GM23338 (cell line): ENCODE measurements around the gene FCN1. TPM values are rescaled to one million over a fixed set of nuclear protein-coding genes. Genes with fewer than 3 reads are reported as not detected.

Experiments
- ATAC-seq: fragments of 200-7000 bp; cut with Tn5 transposase; 3 replicates; pipeline ENCODE4 v1.9.1; 2020
- DNase-seq: peaks from one replicate; pipeline ENCODE4 v3.0.0-alpha.2; 2015; ENCODE audit warnings: low spot score
- H2AFZ ChIP-seq: fragments of 200-600 bp; sonication (generic); 2 replicates; pipeline ENCODE4 v1.8.0; 2016; ENCODE audit warnings: antibody characterized with exemption, mild to moderate bottlenecking, moderate library complexity
- H3F3A ChIP-seq: fragments of 200-600 bp; sonication (generic); replicated peaks from 2 replicates; pipeline ENCODE4 v1.8.0; 2017; ENCODE audit warnings: antibody characterized with exemption, mixed run types, low read depth
- H3K27ac ChIP-seq: fragments of 200-600 bp; sonication (generic); 2 replicates; pipeline ENCODE4 v1.6.1; 2016; ENCODE audit warnings: low read depth
- H3K27me3 ChIP-seq: fragments of 200-600 bp; sonication (generic); 2 replicates; pipeline ENCODE4 v1.8.0; 2016; ENCODE audit warnings: mild to moderate bottlenecking, mixed run types, moderate library complexity; ENCODE audit not compliant: insufficient read depth
- H3K36me3 ChIP-seq: fragments of 200-600 bp; sonication (generic); 2 replicates; pipeline ENCODE4 v1.8.0; 2016; ENCODE audit warnings: mild to moderate bottlenecking; ENCODE audit not compliant: insufficient read depth
- H3K4me1 ChIP-seq: fragments of 200-600 bp; sonication (generic); 2 replicates; pipeline ENCODE4 v1.8.0; 2016; ENCODE audit warnings: mild to moderate bottlenecking, moderate library complexity; ENCODE audit not compliant: insufficient read depth
- H3K4me2 ChIP-seq: fragments of 200-600 bp; sonication (generic); 2 replicates; pipeline ENCODE4 v1.7.1; 2017; ENCODE audit warnings: mixed run types
- H3K4me3 ChIP-seq: fragments of 200-600 bp; sonication (generic); 2 replicates; pipeline ENCODE4 v1.6.1; 2016; ENCODE audit warnings: mixed run types
- H3K79me2 ChIP-seq: fragments of 200-600 bp; sonication (generic); replicated peaks from 2 replicates; pipeline ENCODE4 v1.8.0; 2017; ENCODE audit warnings: mild to moderate bottlenecking; ENCODE audit not compliant: insufficient read depth
- H3K9me2 ChIP-seq: fragments of 200-600 bp; sonication (generic); 2 replicates; pipeline ENCODE4 v1.8.0; 2017; ENCODE audit not compliant: insufficient read depth
- H4K20me1 ChIP-seq: fragments of 200-600 bp; sonication (generic); replicated peaks from 2 replicates; pipeline ENCODE4 v1.8.0; 2017; ENCODE audit warnings: mild to moderate bottlenecking; ENCODE audit not compliant: insufficient read depth
- H3K27ac Mint-ChIP-seq: 2 replicates; pipeline ENCODE4 v1.8.0; 2020; ENCODE audit warnings: inconsistent platforms, mild to moderate bottlenecking, moderate library complexity, mixed read lengths
- H3K27me3 Mint-ChIP-seq: 3 replicates; pipeline ENCODE4 v1.8.0; 2022; ENCODE audit warnings: low read depth, mild to moderate bottlenecking, moderate library complexity, mixed read lengths, inconsistent platforms; ENCODE audit not compliant: insufficient read depth, poor library complexity
- H3K36me3 Mint-ChIP-seq: 3 replicates; pipeline ENCODE4 v1.8.0; 2021; ENCODE audit warnings: low read depth, mild to moderate bottlenecking, inconsistent platforms, moderate library complexity, mixed read lengths
- H3K4me1 Mint-ChIP-seq: 3 replicates; pipeline ENCODE4 v1.8.0; 2020; ENCODE audit warnings: mild to moderate bottlenecking, inconsistent platforms, mixed read lengths
- H3K4me3 Mint-ChIP-seq: 3 replicates; pipeline ENCODE4 v1.8.0; 2021; ENCODE audit warnings: moderate library complexity, mild to moderate bottlenecking, inconsistent platforms, mixed read lengths
- H3K9me3 Mint-ChIP-seq: 3 replicates; pipeline ENCODE4 v1.8.0; 2020; ENCODE audit warnings: moderate library complexity, mild to moderate bottlenecking, inconsistent platforms, mixed read lengths
- CREB1 ChIP-seq: fragments of 250-450 bp; sonication (Bioruptor Pico); IDR thresholded peaks from 2 replicates; pipeline ENCODE4 v1.5.0; 2020; ENCODE audit warnings: low read depth, mild to moderate bottlenecking, moderate library complexity
- ETS1 ChIP-seq: IDR thresholded peaks from 2 replicates; pipeline ENCODE4 v1.6.1; 2016; ENCODE audit warnings: antibody characterized with exemption
- EZH2 ChIP-seq: fragments of 200-600 bp; sonication (generic); IDR thresholded peaks from one replicate; pipeline ENCODE4 v1.8.0; 2017; ENCODE audit warnings: antibody characterized with exemption, mild to moderate bottlenecking, low read depth; ENCODE audit not compliant: unreplicated experiment
- EZH2phosphoT487 ChIP-seq: fragments of 200-600 bp; sonication (generic); IDR thresholded peaks from one replicate; pipeline ENCODE4 v1.8.1; 2018; ENCODE audit warnings: antibody characterized with exemption; ENCODE audit not compliant: unreplicated experiment
- JUNB ChIP-seq: IDR thresholded peaks from one replicate; pipeline ENCODE4 v1.6.1; 2016; ENCODE audit warnings: antibody characterized with exemption; ENCODE audit not compliant: unreplicated experiment
- NANOG ChIP-seq: IDR thresholded peaks from 2 replicates; pipeline ENCODE4 v1.6.1; 2016; ENCODE audit warnings: antibody characterized with exemption, borderline replicate concordance
- POLR2AphosphoS5 ChIP-seq: IDR thresholded peaks from 2 replicates; pipeline ENCODE4 v1.6.1; 2016; ENCODE audit warnings: antibody characterized with exemption, low read depth
- REST ChIP-seq: IDR thresholded peaks from one replicate; pipeline ENCODE4 v1.6.1; 2018; ENCODE audit warnings: antibody characterized with exemption; ENCODE audit not compliant: unreplicated experiment
- STAT1 ChIP-seq: IDR thresholded peaks from one replicate; pipeline ENCODE4 v1.6.1; 2016; ENCODE audit warnings: antibody characterized with exemption; ENCODE audit not compliant: unreplicated experiment
- ZNF114 ChIP-seq: fragments of 250-450 bp; sonication (Bioruptor Pico); IDR thresholded peaks from 2 replicates; pipeline ENCODE4 v1.5.0; 2020; ENCODE audit warnings: mild to moderate bottlenecking, moderate library complexity
- ZNF331 ChIP-seq: fragments of 250-450 bp; sonication (Bioruptor Pico); IDR thresholded peaks from 2 replicates; pipeline ENCODE4 v1.5.0; 2020; ENCODE audit warnings: low read depth, mild to moderate bottlenecking, moderate library complexity
- ZNF462 ChIP-seq: fragments of 250-450 bp; sonication (Bioruptor Pico); IDR thresholded peaks from 2 replicates; pipeline ENCODE4 v1.5.0; 2020; ENCODE audit warnings: mild to moderate bottlenecking, moderate library complexity
- polyA plus RNA-seq: library from polyadenylated mRNA; unstranded; fragments of >200 nt; fragmentation: Nextera tagmentation; extraction: Ambion mirVana; gene quantifications from 2 replicates; pipeline ENCODE4 v1.2.1, GENCODE V29; 2016
- total RNA-seq: library from RNA; depleted of rRNA; stranded (reverse); fragments of >200 nt; shearing (Covaris generic); gene quantifications from 2 replicates; pipeline ENCODE4 v1.2.3, GENCODE V29; 2014
- TF ChIP-seq, protein P1 (sequence below), 2 experiments: fragments of 200-600 bp in 1 of 2; sonication (generic) in 1 of 2; conservative IDR thresholded peaks; 2 replicates each; pipeline versions ENCODE4 v1.5.1 to v1.6.1; 2016 to 2017; ENCODE audit warnings: antibody characterized with exemption in 2 of 2, low read depth in 2 of 2, mild to moderate bottlenecking in 2 of 2, moderate library complexity in 1 of 2

FCN1 gene
- total and polyA plus RNA-seq, 2 experiments from 2014 or later, result not detected

- no peaks in the 10 kb centered on the region for H3K79me2 ChIP-seq
- H3K4me3 ChIP-seq, result no peak overlapping the region
- Mint-ChIP-seq H3K4me1 (no peaks in the 10 kb centered on the region), H3K4me3 (no peak overlapping the region), H3K27ac (no peak overlapping the region), H3K9me3 (peaks cover 6% of the 10 kb centered on the region; the same call in 2 of the 3 replicates), H3K36me3 (no peaks in the 10 kb centered on the region), H3K27me3 (peaks cover 8% of the 10 kb centered on the region)
- H4K20me1 ChIP-seq, result no peaks in the 10 kb centered on the region
- H3F3A ChIP-seq, result no peaks in the 10 kb centered on the region
- TF ChIP-seq REST, result no peak
- no peak for TF ChIP-seq NANOG
- no peak for TF ChIP-seq ZNF331 (CRISPR knock-in tag)
- TF ChIP-seq ZNF114, result no peak
- TF ChIP-seq EZH2, result no peak
- TF ChIP-seq, protein P1, sequence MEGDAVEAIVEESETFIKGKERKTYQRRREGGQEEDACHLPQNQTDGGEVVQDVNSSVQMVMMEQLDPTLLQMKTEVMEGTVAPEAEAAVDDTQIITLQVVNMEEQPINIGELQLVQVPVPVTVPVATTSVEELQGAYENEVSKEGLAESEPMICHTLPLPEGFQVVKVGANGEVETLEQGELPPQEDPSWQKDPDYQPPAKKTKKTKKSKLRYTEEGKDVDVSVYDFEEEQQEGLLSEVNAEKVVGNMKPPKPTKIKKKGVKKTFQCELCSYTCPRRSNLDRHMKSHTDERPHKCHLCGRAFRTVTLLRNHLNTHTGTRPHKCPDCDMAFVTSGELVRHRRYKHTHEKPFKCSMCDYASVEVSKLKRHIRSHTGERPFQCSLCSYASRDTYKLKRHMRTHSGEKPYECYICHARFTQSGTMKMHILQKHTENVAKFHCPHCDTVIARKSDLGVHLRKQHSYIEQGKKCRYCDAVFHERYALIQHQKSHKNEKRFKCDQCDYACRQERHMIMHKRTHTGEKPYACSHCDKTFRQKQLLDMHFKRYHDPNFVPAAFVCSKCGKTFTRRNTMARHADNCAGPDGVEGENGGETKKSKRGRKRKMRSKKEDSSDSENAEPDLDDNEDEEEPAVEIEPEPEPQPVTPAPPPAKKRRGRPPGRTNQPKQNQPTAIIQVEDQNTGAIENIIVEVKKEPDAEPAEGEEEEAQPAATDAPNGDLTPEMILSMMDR (conservative IDR thresholded peaks at IDR 0.05; ENCODE audit: low read depth in 2 of 2), result no peak
- no peak for TF ChIP-seq STAT1
- TF ChIP-seq JUNB, result no peak
- no peak for TF ChIP-seq CREB1
- no peak for TF ChIP-seq ZNF462 (CRISPR knock-in tag)
- TF ChIP-seq EZH2phosphoT487, result no peak
- no peak for TF ChIP-seq ETS1
- no peak for TF ChIP-seq POLR2AphosphoS5
- no peaks in the 10 kb centered on the region for H3K4me1 ChIP-seq
- no peaks in the 10 kb centered on the region for H3K27me3 ChIP-seq
- H3K4me2 ChIP-seq, result no peak overlapping the region
- no peak overlapping the region for H2AFZ ChIP-seq
- ATAC-seq, result no peak
- H3K36me3 ChIP-seq, result no peaks in the 10 kb centered on the region
- no peak overlapping the region for H3K27ac ChIP-seq
- no peak for DNase-seq
- H3K9me2 ChIP-seq, result no peaks in the 10 kb centered on the region
These were observed 3.8 kb downstream of the FCN1 start for GRCh38 chr9:134913713-134914500.
